Stomach (tissue), 9 donors: ENCODE results near the gene ELAC2. TPM values are rescaled to one million over a fixed set of nuclear protein-coding genes. Genes with fewer than 3 reads are reported as not detected.

ENCODE experiments used
- DNase-seq, 2 donors: peaks; one replicate each; pipeline versions ENCODE4 v3.0.0 to v3.0.0-alpha.2; 2013 to 2019
- H3K27ac ChIP-seq, 5 donors: fragments of 200-600 bp in 4 of 5; sonication (generic) in 4 of 5; one replicate each; pipeline ENCODE4 v1.5.1; 2013 to 2019; ENCODE audit warnings: mild to moderate bottlenecking in 1 of 5, moderate library complexity in 1 of 5
- H3K27me3 ChIP-seq, 3 donors: fragments of 200-600 bp; sonication (generic); one replicate each; pipeline ENCODE4 v1.5.1; 2017 to 2019; ENCODE audit warnings: mixed run types in 1 of 3
- H3K36me3 ChIP-seq, 4 donors: fragments of 200-600 bp; sonication (generic); 1 replicate in 3 of 4; 2 replicates in 1 of 4; pipeline ENCODE4 v1.5.1; 2016 to 2019
- H3K4me1 ChIP-seq, 4 donors: fragments of 200-600 bp; sonication (generic); one replicate each; pipeline ENCODE4 v1.5.1; 2016 to 2019
- H3K4me3 ChIP-seq, 4 donors: fragments of 200-600 bp; sonication (generic) in 3 of 4; one replicate each; pipeline ENCODE4 v1.5.1; 2016 to 2019; ENCODE audit warnings: mild to moderate bottlenecking in 1 of 4
- H3K9me3 ChIP-seq, 4 donors: fragments of 200-600 bp; sonication (generic); one replicate each; pipeline ENCODE4 v1.5.1; 2016 to 2019
- CTCF ChIP-seq, 7 experiments: fragments of 450-650 bp in 4 of 7; fragments of 200-600 bp in 3 of 7; sonication (generic) in 3 of 7; IDR thresholded peaks; one replicate each; pipeline ENCODE4 v1.5.1; 2016 to 2019; ENCODE audit warnings: antibody characterized with exemption in 7 of 7, control low read depth in 2 of 7, mild to moderate bottlenecking in 1 of 7
- EP300 ChIP-seq: sonication (generic); formaldehyde crosslinking; IDR thresholded peaks from one replicate; pipeline ENCODE4 v1.6.1; 2017; ENCODE audit warnings: antibody characterized with exemption
- POLR2A ChIP-seq, 4 donors: fragments of 450-650 bp; IDR thresholded peaks; one replicate each; pipeline ENCODE4 v1.6.1; 2016; ENCODE audit warnings: antibody characterized with exemption in 4 of 4, control low read depth in 2 of 4, mild to moderate bottlenecking in 1 of 4, moderate library complexity in 1 of 4
- POLR2AphosphoS5 ChIP-seq, 3 donors: sonication (generic); formaldehyde crosslinking; IDR thresholded peaks; one replicate each; pipeline ENCODE4 v1.6.1; 2016; ENCODE audit warnings: antibody characterized with exemption in 3 of 3
- WGBS, 5 donors: extraction: QIAGEN DNeasy Blood & Tissue Kit in 3 of 5; methylation state at CpG; one replicate each; pipeline versions ENCODE4 v1.1.5 to v1.1.7; 2013 to 2018; 5-methylcytosine and 5-hydroxymethylcytosine counted together
- intact Hi-C: fragments of 100-400 bp; cut with DNase I; formaldehyde crosslinking; loops from one replicate; pipeline ENCODE4 v1.15.1; 2023; ENCODE audit warnings: low total_unique reads
- polyA plus RNA-seq, 3 donors: library from polyadenylated mRNA; stranded (reverse); fragments of 200-250 nt; gene quantifications; one replicate each; pipeline ENCODE4 v1.2.3, GENCODE V29; 2013
- total RNA-seq, 5 donors: library from RNA; depleted of rRNA; stranded (reverse); fragments of >200 nt; gene quantifications; one replicate each; pipeline versions ENCODE4 v1.1.0 to v1.2.3, GENCODE V29; 2014 to 2016
- donor health status: healthy with polysubstance abuse.
- donor health status: Bipolar disorder and iron deficiency.
- donor health status: healthy.

The ELAC2 gene
- total and polyA plus RNA-seq, 8 donors, result 20.5 to 156 (median 60.2) TPM

GRCh38 chr17:12995106-12995895, 22.5 kb downstream of the ELAC2 start:
- WGBS, 5 donors, result 87 to 98% (median 95%) methylated on average over 10 to 11 of the region's 11 CpGs
- TF ChIP-seq CTCF (IDR thresholded peaks at IDR 0.05) (no peak), POLR2A (IDR thresholded peaks at IDR 0.05) (no peak), POLR2AphosphoS5 (IDR thresholded peaks at IDR 0.05) (no peak), EP300 (no peak)
- Histone ChIP-seq H3K4me1 (no peaks in the 10 kb centered on the region), H3K27me3 (no peaks in the 10 kb centered on the region), H3K4me3 (no peak overlapping the region), H3K9me3 (no peaks in the 10 kb centered on the region), H3K27ac (no peak overlapping the region), H3K36me3 (peaks cover 95 to 100% (median 100%) of the 10 kb centered on the region in 4 donors)
- no peak for DNase-seq
- intact Hi-C loops, result loop anchor here (10.0 kb wide), 1 partner anchor 740 kb away; no protein-coding TSS in a partner anchor

GRCh38 chr17:12994341-12995074, 23.3 kb downstream of the ELAC2 start:
- H3K9me3 ChIP-seq, result no peaks in the 10 kb centered on the region
- no peaks in the 10 kb centered on the region for H3K4me1 ChIP-seq
- intact Hi-C loops, result loop anchor here (10.0 kb wide), 1 partner anchor 740 kb away; no protein-coding TSS in a partner anchor

GRCh38 chr17:12993631-12994030, 24.2 kb downstream of the ELAC2 start:
- Histone ChIP-seq H3K4me3 (no peak overlapping the region), H3K27ac (no peak overlapping the region), H3K27me3 (no peaks in the 10 kb centered on the region), H3K9me3 (no peaks in the 10 kb centered on the region), H3K36me3 (peaks cover 78 to 94% (median 91%) of the 10 kb centered on the region in 4 donors), H3K4me1 (no peaks in the 10 kb centered on the region)
- no peak for DNase-seq
- intact Hi-C loops, result loop anchor here (10.0 kb wide), 1 partner anchor 739 kb away; no protein-coding TSS in a partner anchor
- 92 to 97% (median 92%) methylated on average over 10 to 14 of the region's 14 CpGs for WGBS, 5 donors
- TF ChIP-seq EP300 (no peak), POLR2AphosphoS5 (IDR thresholded peaks at IDR 0.05) (no peak), POLR2A (IDR thresholded peaks at IDR 0.05) (no peak), CTCF (IDR thresholded peaks at IDR 0.05) (no peak)

More at GRCh38 chr17:12994341-12995074, 23.3 kb downstream of the ELAC2 start:
- no peak for DNase-seq
- no peaks in the 10 kb centered on the region for H3K27me3 ChIP-seq
- 88 to 94% (median 93%) methylated on average over 17 to 19 of the region's 19 CpGs for WGBS, 5 donors
- H3K4me3 ChIP-seq, result no peak overlapping the region
- no peak overlapping the region for H3K27ac ChIP-seq
- H3K36me3 ChIP-seq, result peaks cover 87 to 100% (median 99%) of the 10 kb centered on the region in 4 donors
- TF ChIP-seq EP300 (no peak), POLR2AphosphoS5 (IDR thresholded peaks at IDR 0.05) (no peak), POLR2A (IDR thresholded peaks at IDR 0.05) (no peak), CTCF (IDR thresholded peaks at IDR 0.05) (no peak)

- peaks cover 68 to 84% (median 82%) of the 10 kb centered on the region in 4 donors for H3K36me3 ChIP-seq
- H3K4me1 ChIP-seq, result no peaks in the 10 kb centered on the region
- TF ChIP-seq CTCF (IDR thresholded peaks at IDR 0.05), result no peak
- no peak for TF ChIP-seq POLR2A (IDR thresholded peaks at IDR 0.05)
- no peak for TF ChIP-seq POLR2AphosphoS5 (IDR thresholded peaks at IDR 0.05)
- TF ChIP-seq EP300, result no peak
- H3K4me3 ChIP-seq, result no peak overlapping the region
- 94 to 98% (median 95%) methylated on average over 9 to 14 of the region's 14 CpGs for WGBS, 5 donors
- DNase-seq, result no peak
- H3K27ac ChIP-seq, result no peak overlapping the region
- H3K27me3 ChIP-seq, result no peaks in the 10 kb centered on the region
- H3K9me3 ChIP-seq, result no peaks in the 10 kb centered on the region
- intact Hi-C loops, result loop anchor here (10.0 kb wide), 1 partner anchor 738 kb away; no protein-coding TSS in a partner anchor
These were observed 25.2 kb downstream of the ELAC2 start for GRCh38 chr17:12992676-12993075.
